ENCODE results near the gene RUBCN.
"Not testable (repeated sequence)": the region's sequence is repeated elsewhere in the genome, so short reads cannot be mapped to it uniquely, and the experiment has no call there.

The RUBCN gene

DNA sequence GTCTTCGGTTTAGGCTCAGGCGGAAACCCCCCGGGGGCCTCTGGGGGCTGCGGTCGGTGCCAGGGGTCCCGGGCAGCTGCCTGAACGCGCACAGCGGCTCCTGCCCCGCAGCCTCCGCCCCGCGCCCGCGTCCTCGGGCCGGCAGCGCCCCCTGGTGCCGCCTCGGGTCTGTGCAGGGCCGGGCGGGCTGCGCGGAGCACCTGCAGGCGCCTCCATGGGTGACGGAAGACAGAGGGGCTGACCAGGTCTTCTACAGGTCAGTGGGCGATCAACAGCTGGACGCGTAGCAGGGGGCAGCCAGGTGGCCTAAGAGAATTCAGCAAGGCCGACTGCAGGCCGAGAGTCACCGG is 71.6 kb downstream of the RUBCN start:
- H3K79me2 ChIP-seq (ENCODE audit: control insufficient read depth, low read length); H3K9me2 ChIP-seq (replicated peaks; ENCODE audit: control insufficient read depth, low read length); H3K27me3 ChIP-seq (ENCODE audit: control insufficient read depth, low read length); H3K36me3 ChIP-seq (ENCODE audit: control insufficient read depth, low read length); H4K20me1 ChIP-seq (ENCODE audit: control insufficient read depth, insufficient read depth, low read depth, low read length); H3K9me3 ChIP-seq (ENCODE audit: control insufficient read depth, insufficient read depth, low read length): not testable (repeated sequence)
- H3K27ac ChIP-seq (ENCODE audit: low read depth, low read length) = peak overlapping the region; percentile 50
- H3F3A ChIP-seq (ENCODE audit: control insufficient read depth, insufficient read depth) = peaks cover 12% of the 10 kb centered on the region; the same call in 1 of the 2 replicates
- peak overlapping the region; percentile 63 for H3K4me3 ChIP-seq (ENCODE audit: low read length)
- H3K4me1 ChIP-seq (ENCODE audit: control insufficient read depth, low read length) = peaks cover 25% of the 10 kb centered on the region
- peak overlapping the region; percentile 72 for H3K4me2 ChIP-seq (ENCODE audit: low read length)

DNA sequence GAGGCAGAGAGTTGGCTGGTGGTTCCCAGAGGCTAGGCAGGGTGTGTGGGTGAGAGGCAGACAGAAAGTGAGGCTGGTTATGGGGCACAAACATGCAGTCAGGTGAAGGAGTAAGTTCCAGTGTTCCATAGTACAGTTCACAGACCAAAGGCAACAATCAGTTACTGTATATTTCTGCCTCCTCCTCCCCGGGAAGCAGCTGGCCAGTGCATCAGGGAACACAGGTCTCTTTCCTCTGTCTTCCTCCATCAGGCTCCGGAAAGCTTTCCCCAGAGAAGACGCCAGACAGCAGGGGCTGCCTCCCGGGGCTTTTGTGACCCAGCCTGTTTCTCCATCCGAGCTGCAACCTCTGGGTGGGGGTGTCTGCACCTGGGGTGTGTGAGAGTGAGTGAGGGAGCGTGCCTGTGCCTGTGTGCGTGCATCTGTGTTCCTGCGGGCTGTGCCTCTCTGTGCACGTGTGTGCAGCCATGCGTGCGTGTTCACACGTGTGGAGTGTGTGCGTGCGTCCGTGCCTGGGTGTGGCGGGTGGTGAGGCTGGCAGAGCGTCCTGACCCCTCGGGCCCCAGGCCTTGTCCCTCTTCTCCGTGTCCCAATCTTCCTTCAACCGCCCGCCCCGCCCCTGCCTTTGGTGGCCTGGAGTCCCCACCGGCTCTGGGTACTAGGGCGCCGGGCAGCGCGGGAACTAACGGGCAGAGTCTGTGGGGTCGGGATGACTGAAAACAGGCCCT is 72.1 kb downstream of the RUBCN start:
- H3K27me3 ChIP-seq (ENCODE audit: control insufficient read depth, low read length); H3K9me3 ChIP-seq (ENCODE audit: control insufficient read depth, insufficient read depth, low read length); H3K79me2 ChIP-seq (ENCODE audit: control insufficient read depth, low read length); H3K36me3 ChIP-seq (ENCODE audit: control insufficient read depth, low read length); H3K9me2 ChIP-seq (replicated peaks; ENCODE audit: control insufficient read depth, low read length); H4K20me1 ChIP-seq (ENCODE audit: control insufficient read depth, insufficient read depth, low read depth, low read length): not testable (repeated sequence)
- H3K27ac ChIP-seq (ENCODE audit: low read depth, low read length) = peak overlapping the region; percentile 50
- peak overlapping the region; percentile 72 for H3K4me2 ChIP-seq (ENCODE audit: low read length)
- peaks cover 11% of the 10 kb centered on the region; the same call in 1 of the 2 replicates for H3F3A ChIP-seq (ENCODE audit: control insufficient read depth, insufficient read depth)
- peak overlapping the region; percentile 63 for H3K4me3 ChIP-seq (ENCODE audit: low read length)
- peaks cover 28% of the 10 kb centered on the region for H3K4me1 ChIP-seq (ENCODE audit: control insufficient read depth, low read length)

DNA sequence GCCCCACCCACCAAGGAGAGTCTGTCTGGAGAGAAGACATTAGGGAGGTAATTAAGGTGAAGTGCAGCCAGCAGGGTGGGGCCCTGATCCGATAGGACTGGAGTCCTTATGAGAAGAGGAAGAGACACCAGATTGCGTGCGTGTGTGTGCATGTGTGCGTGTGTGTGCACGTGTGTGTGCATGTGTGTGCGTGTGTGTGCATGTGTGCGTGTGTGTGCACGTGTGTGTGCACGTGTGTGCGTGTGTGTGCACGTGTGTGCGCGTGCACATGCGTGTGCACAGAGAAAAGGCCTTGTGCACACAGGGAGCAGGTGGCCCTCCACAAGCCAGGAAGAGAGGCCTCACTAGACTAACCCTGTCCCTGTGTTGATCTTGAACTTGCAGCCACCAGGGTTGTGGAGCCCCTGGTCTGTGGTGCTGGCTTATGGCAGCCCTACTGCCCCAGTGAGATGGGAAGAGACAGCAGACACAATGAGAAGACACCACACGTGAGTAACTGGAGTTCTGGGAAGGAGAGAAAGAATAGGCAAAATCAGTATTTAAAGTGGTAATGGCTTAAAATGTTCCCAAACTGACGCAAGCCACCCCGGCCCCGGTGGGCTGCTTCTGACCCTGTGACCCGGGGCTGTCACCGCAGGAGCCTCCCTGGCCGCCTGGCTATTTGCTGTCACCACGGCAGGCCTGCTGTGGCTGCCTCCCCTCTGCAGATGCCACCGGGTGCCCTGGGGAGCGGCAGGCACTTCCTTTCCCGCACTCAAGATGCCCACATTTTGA is 73.2 kb downstream of the RUBCN start:
- H3K27ac ChIP-seq (ENCODE audit: low read depth, low read length); H3F3A ChIP-seq (ENCODE audit: control insufficient read depth, insufficient read depth); H3K27me3 ChIP-seq (ENCODE audit: control insufficient read depth, low read length); H3K36me3 ChIP-seq (ENCODE audit: control insufficient read depth, low read length); H3K79me2 ChIP-seq (ENCODE audit: control insufficient read depth, low read length); H3K4me3 ChIP-seq (ENCODE audit: low read length); H3K9me3 ChIP-seq (ENCODE audit: control insufficient read depth, insufficient read depth, low read length); H3K9me2 ChIP-seq (replicated peaks; ENCODE audit: control insufficient read depth, low read length); H4K20me1 ChIP-seq (ENCODE audit: control insufficient read depth, insufficient read depth, low read depth, low read length); H3K4me2 ChIP-seq (ENCODE audit: low read length): not testable (repeated sequence)
- peaks cover 25% of the 10 kb centered on the region for H3K4me1 ChIP-seq (ENCODE audit: control insufficient read depth, low read length)

DNA sequence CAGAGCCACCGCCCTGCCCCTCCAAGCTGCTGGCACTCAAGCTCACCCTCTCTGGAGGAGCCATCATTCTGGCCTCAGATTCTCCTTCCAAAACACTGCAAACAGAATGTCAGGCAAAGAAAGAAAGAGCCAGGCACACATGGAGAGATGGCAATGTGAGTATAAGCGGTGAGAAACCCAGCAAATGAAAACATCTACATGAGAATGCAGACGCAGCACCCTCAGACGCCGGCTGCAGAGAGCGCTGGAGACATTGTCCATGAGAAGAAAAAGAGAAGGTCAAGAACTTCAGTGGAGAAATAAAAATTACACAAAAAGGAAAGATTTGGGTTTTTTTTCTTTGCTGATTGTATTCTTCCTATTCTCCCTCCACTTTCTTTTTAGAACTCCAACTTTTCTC is 74.4 kb downstream of the RUBCN start:
- H3K27ac ChIP-seq (ENCODE audit: low read depth, low read length); H3K36me3 ChIP-seq (ENCODE audit: control insufficient read depth, low read length); H3K79me2 ChIP-seq (ENCODE audit: control insufficient read depth, low read length); H3K9me2 ChIP-seq (replicated peaks; ENCODE audit: control insufficient read depth, low read length); H3K4me3 ChIP-seq (ENCODE audit: low read length); H4K20me1 ChIP-seq (ENCODE audit: control insufficient read depth, insufficient read depth, low read depth, low read length); H3K9me3 ChIP-seq (ENCODE audit: control insufficient read depth, insufficient read depth, low read length); H3K27me3 ChIP-seq (ENCODE audit: control insufficient read depth, low read length); H3K4me2 ChIP-seq (ENCODE audit: low read length); H3F3A ChIP-seq (ENCODE audit: control insufficient read depth, insufficient read depth): not testable (repeated sequence)
- H3K4me1 ChIP-seq (ENCODE audit: control insufficient read depth, low read length) = peaks cover 19% of the 10 kb centered on the region

DNA sequence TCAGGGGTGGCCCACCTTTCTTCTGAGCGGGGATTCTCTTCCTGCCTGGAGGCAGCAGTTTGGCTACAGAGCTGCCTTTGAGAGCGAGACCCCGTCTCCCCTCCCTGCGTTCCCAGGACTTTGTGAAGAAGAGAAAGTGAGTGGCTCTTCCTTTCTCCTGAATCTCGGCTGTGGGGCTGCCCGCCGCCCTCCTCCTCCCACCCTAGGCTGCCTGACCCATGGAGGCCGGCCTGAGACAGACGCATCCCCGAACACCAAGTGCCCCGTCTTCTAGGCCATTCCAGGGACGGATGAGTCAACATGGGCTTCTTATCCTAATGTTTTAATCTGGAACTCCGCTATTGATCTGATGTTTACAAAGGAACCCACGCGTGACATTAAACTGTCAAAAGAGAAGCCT is 74.8 kb downstream of the RUBCN start:
- H3K27me3 ChIP-seq (ENCODE audit: control insufficient read depth, low read length); H3K4me2 ChIP-seq (ENCODE audit: low read length); H3K36me3 ChIP-seq (ENCODE audit: control insufficient read depth, low read length); H3K9me3 ChIP-seq (ENCODE audit: control insufficient read depth, insufficient read depth, low read length); H4K20me1 ChIP-seq (ENCODE audit: control insufficient read depth, insufficient read depth, low read depth, low read length); H3K4me3 ChIP-seq (ENCODE audit: low read length); H3K27ac ChIP-seq (ENCODE audit: low read depth, low read length); H3F3A ChIP-seq (ENCODE audit: control insufficient read depth, insufficient read depth); H3K9me2 ChIP-seq (replicated peaks; ENCODE audit: control insufficient read depth, low read length); H3K79me2 ChIP-seq (ENCODE audit: control insufficient read depth, low read length): not testable (repeated sequence)
- H3K4me1 ChIP-seq (ENCODE audit: control insufficient read depth, low read length) = peaks cover 20% of the 10 kb centered on the region

DNA sequence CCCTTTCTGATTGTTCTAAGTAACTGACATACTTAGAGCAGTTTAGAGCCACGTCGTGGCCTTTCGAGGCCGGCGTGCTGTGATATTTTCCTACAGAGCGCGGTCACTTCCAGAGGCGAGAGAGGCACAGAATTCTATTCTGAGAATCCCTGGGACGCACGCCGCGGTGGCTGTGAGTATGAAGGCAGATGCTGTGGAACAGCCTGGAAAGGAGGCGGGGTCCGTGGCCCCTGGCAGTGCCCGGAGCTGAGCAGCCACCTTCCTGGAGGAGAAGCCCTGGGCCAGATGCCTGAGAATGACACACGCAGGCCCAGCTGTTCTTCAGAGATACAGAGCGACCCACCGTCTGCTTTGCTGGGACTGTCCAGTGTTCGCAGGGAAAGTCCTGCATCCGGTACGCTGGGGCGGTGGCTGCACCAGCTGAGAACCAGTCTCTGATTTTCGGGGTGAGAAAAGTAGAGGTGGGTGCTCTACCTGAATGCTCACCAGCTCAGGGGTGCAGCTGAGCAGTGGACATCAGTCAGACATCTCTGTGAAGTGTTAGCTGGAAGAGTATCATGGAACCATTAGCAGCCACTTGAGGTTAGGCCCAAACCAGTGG is 75.4 kb downstream of the RUBCN start:
- not testable (repeated sequence) for H3K9me2 ChIP-seq (replicated peaks; ENCODE audit: control insufficient read depth, low read length); H3K4me3 ChIP-seq (ENCODE audit: low read length); H3K79me2 ChIP-seq (ENCODE audit: control insufficient read depth, low read length); H3K36me3 ChIP-seq (ENCODE audit: control insufficient read depth, low read length); H3K9me3 ChIP-seq (ENCODE audit: control insufficient read depth, insufficient read depth, low read length); H3K4me2 ChIP-seq (ENCODE audit: low read length); H4K20me1 ChIP-seq (ENCODE audit: control insufficient read depth, insufficient read depth, low read depth, low read length); H3K27ac ChIP-seq (ENCODE audit: low read depth, low read length); H3F3A ChIP-seq (ENCODE audit: control insufficient read depth, insufficient read depth); H3K27me3 ChIP-seq (ENCODE audit: control insufficient read depth, low read length)
- H3K4me1 ChIP-seq (ENCODE audit: control insufficient read depth, low read length) = peaks cover 24% of the 10 kb centered on the region

DNA sequence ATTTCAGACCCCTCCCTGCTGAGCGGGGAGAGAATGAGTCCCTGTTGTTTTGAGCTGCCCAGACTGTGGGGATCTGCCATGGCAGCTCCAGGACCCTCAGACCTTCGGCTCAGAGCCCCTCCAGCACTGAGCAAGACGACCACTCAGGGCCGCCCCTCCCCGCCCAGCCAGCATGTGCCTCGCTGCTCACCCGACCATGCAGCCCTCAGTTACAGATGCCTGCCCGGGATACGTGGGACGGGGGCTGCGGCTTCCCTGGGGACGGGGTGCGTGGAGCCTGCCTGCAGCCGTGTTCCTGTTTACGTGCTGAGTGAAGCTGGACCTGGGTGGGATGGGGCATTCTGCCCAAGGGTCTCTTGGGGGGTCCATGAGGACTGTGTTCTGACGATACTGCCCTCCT is 77.0 kb downstream of the RUBCN start:
- H3K9me3 ChIP-seq (ENCODE audit: control insufficient read depth, insufficient read depth, low read length); H3F3A ChIP-seq (ENCODE audit: control insufficient read depth, insufficient read depth); H3K9me2 ChIP-seq (replicated peaks; ENCODE audit: control insufficient read depth, low read length); H3K27ac ChIP-seq (ENCODE audit: low read depth, low read length); H3K79me2 ChIP-seq (ENCODE audit: control insufficient read depth, low read length); H3K27me3 ChIP-seq (ENCODE audit: control insufficient read depth, low read length); H3K36me3 ChIP-seq (ENCODE audit: control insufficient read depth, low read length); H4K20me1 ChIP-seq (ENCODE audit: control insufficient read depth, insufficient read depth, low read depth, low read length); H3K4me3 ChIP-seq (ENCODE audit: low read length): not testable (repeated sequence)
- Histone ChIP-seq H3K4me2 (ENCODE audit: low read length) (0 out of 2 replicates have a peak overlapping the region, but pooled peaks have one; percentile 24), H3K4me1 (ENCODE audit: control insufficient read depth, low read length) (peaks cover 25% of the 10 kb centered on the region)

DNA sequence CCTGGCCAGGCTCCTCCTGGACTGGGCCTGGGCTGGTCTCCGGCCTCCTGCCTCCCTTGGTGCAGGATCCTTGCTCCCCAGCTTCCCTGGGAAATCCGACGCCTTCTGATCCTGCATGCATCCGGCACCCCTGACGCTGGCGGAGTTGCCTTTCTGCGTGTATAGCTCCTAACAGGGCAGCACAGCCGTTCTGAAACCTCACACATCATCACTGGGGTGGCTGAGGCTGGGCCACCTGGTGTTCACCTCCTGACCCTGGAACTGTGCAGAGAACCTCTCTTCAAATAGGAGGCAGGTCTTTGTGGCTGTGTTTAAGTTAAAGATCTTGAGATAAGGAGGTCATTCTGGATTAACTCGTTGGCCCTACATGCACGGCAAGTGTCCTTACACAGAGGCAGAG is 77.6 kb downstream of the RUBCN start:
- H3K27me3 ChIP-seq (ENCODE audit: control insufficient read depth, low read length); H3K27ac ChIP-seq (ENCODE audit: low read depth, low read length); H3K9me2 ChIP-seq (replicated peaks; ENCODE audit: control insufficient read depth, low read length); H3F3A ChIP-seq (ENCODE audit: control insufficient read depth, insufficient read depth); H4K20me1 ChIP-seq (ENCODE audit: control insufficient read depth, insufficient read depth, low read depth, low read length); H3K4me3 ChIP-seq (ENCODE audit: low read length); H3K36me3 ChIP-seq (ENCODE audit: control insufficient read depth, low read length); H3K9me3 ChIP-seq (ENCODE audit: control insufficient read depth, insufficient read depth, low read length); H3K79me2 ChIP-seq (ENCODE audit: control insufficient read depth, low read length); H3K4me2 ChIP-seq (ENCODE audit: low read length): not testable (repeated sequence)
- peaks cover 20% of the 10 kb centered on the region for H3K4me1 ChIP-seq (ENCODE audit: control insufficient read depth, low read length)

Data from DOHH2 (cell line).